Mammary epithelial cell (primary cell): ENCODE measurements around the gene ARHGEF12.

Experiments used
- EZH2 ChIP-seq: IDR thresholded peaks from 2 replicates; pipeline ENCODE4 v1.6.1; 2012; ENCODE audit warnings: low read length, inconsistent platforms, borderline replicate concordance
- TF ChIP-seq, protein P1 (sequence below), 2 donors: IDR thresholded peaks in 1 of 2; conservative IDR thresholded peaks in 1 of 2; 2 replicates each; pipeline ENCODE4 v1.5.1; 2011 to 2012; ENCODE audit warnings: inconsistent platforms in 2 of 2, low read length in 2 of 2, mild to moderate bottlenecking in 2 of 2, control low read depth in 1 of 2, low read depth in 1 of 2; ENCODE audit not compliant: insufficient read depth in 1 of 2; ENCODE audit errors: extremely low read depth in 1 of 2

DNA sequence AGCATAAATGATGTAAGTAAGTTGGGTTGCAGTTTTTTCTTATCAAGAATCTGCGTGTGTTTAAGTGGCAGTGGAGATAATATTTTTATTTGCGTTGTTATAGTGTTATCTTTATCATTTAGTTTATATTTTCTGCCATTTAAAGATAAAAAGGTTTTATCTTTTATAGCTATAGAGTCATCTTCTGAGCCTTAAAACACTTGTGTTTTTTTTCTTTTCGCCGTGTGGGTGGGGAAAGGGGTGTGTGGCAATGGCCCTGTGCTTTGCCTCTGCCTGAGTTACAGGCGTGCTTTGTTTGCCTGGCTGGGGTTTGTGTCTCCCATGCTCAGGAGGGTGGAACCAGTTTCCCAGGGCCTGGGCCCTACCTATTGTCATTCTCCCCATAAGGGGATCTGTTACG is 16.2 kb downstream of the ARHGEF12 start:
- TF ChIP-seq, protein P1, sequence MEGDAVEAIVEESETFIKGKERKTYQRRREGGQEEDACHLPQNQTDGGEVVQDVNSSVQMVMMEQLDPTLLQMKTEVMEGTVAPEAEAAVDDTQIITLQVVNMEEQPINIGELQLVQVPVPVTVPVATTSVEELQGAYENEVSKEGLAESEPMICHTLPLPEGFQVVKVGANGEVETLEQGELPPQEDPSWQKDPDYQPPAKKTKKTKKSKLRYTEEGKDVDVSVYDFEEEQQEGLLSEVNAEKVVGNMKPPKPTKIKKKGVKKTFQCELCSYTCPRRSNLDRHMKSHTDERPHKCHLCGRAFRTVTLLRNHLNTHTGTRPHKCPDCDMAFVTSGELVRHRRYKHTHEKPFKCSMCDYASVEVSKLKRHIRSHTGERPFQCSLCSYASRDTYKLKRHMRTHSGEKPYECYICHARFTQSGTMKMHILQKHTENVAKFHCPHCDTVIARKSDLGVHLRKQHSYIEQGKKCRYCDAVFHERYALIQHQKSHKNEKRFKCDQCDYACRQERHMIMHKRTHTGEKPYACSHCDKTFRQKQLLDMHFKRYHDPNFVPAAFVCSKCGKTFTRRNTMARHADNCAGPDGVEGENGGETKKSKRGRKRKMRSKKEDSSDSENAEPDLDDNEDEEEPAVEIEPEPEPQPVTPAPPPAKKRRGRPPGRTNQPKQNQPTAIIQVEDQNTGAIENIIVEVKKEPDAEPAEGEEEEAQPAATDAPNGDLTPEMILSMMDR (conservative IDR thresholded peaks at IDR 0.05 in 1 of 2, IDR thresholded peaks at IDR 0.05 in 1 of 2; ENCODE audit: extremely low read depth in 1 of 2, insufficient read depth in 1 of 2, low read depth in 1 of 2, low read length in 2 of 2): no peak
- no peak for TF ChIP-seq EZH2
